ENCODE measurements around the gene BAMBI.

- TF ChIP-seq CTCF (IDR thresholded peaks at IDR 0.05) (no peak), POLR2A (IDR thresholded peaks at IDR 0.05) (no peak)
These were observed 2.4 kb downstream of the BAMBI start for GRCh38 chr10:28679581-28680357.

All from esophagus squamous epithelium (tissue), 4 donors.